Right atrium auricular region (tissue), 2 donors: Measurements from ENCODE around the gene SMCHD1. TPM values are rescaled to one million over a fixed set of nuclear protein-coding genes. Genes with fewer than 3 reads are reported as not detected.

Experiments used
- DNase-seq: peaks from one replicate; pipeline ENCODE4 v3.0.0-alpha.2; 2019; ENCODE audit warnings: low spot score
- H3K27ac ChIP-seq, 2 donors: fragments of 200-600 bp; sonication (generic); 1 replicate in 1 of 2; 2 replicates in 1 of 2; pipeline ENCODE4 v1.5.1; 2016 to 2019
- H3K27me3 ChIP-seq, 2 donors: fragments of 200-600 bp; sonication (generic); one replicate each; pipeline versions ENCODE4 v1.5.1 to v1.6.0; 2017 to 2019
- H3K36me3 ChIP-seq: fragments of 200-600 bp; sonication (generic); one replicate; pipeline ENCODE4 v1.5.1; 2016
- H3K4me1 ChIP-seq, 2 donors: fragments of 200-600 bp; sonication (generic); one replicate each; pipeline versions ENCODE4 v1.5.1 to v1.6.0; 2017 to 2019
- H3K4me3 ChIP-seq, 2 donors: fragments of 200-600 bp; sonication (generic); 1 replicate in 1 of 2; 2 replicates in 1 of 2; pipeline ENCODE4 v1.5.1; 2017 to 2019; ENCODE audit warnings: mild to moderate bottlenecking in 1 of 2, moderate library complexity in 1 of 2
- H3K9me3 ChIP-seq, 2 donors: fragments of 200-600 bp; sonication (generic); one replicate each; pipeline ENCODE4 v1.5.1; 2019
- total RNA-seq, 2 donors: library from RNA; depleted of rRNA; stranded (reverse); fragments of >200 nt; gene quantifications; one replicate each; pipeline ENCODE4 v1.1.0, GENCODE V29; 2016
- TF ChIP-seq, protein P1 (sequence below), 2 donors: fragments of 200-600 bp; sonication (generic); IDR thresholded peaks; one replicate each; pipeline ENCODE4 v1.5.1; 2019; ENCODE audit warnings: antibody characterized with exemption in 2 of 2

The SMCHD1 gene
- total RNA-seq, 2 donors from 2014 or later, result 27.8 to 34.0 TPM

DNA sequence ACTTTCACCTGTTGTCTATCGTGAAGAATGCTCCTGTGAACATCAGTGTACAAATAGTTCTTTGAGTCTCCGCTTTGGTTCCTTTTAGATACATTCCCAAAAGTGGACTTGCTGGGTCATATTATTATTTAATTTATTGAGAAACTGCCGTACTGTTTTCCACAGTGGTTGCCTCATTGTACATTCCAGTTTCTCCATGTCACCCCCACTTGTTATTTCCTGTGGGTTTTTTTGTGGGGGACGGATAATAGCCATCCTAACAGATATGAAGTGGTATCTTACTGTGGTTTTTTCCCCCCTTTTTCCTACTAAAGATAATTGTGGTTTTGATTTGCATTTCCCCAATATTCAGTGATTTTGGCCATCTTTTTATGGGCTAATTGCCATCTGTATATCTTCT is 53.8 kb downstream of the SMCHD1 start:
- H3K27me3 ChIP-seq, result no peaks in the 10 kb centered on the region
- H3K4me3 ChIP-seq, result no peak overlapping the region
- DNase-seq, result no peak
- peaks cover 44% of the 10 kb centered on the region for H3K36me3 ChIP-seq
- H3K9me3 ChIP-seq, result no peaks in the 10 kb centered on the region
- no peak overlapping the region for H3K27ac ChIP-seq
- no peaks in the 10 kb centered on the region for H3K4me1 ChIP-seq
- TF ChIP-seq, protein P1, sequence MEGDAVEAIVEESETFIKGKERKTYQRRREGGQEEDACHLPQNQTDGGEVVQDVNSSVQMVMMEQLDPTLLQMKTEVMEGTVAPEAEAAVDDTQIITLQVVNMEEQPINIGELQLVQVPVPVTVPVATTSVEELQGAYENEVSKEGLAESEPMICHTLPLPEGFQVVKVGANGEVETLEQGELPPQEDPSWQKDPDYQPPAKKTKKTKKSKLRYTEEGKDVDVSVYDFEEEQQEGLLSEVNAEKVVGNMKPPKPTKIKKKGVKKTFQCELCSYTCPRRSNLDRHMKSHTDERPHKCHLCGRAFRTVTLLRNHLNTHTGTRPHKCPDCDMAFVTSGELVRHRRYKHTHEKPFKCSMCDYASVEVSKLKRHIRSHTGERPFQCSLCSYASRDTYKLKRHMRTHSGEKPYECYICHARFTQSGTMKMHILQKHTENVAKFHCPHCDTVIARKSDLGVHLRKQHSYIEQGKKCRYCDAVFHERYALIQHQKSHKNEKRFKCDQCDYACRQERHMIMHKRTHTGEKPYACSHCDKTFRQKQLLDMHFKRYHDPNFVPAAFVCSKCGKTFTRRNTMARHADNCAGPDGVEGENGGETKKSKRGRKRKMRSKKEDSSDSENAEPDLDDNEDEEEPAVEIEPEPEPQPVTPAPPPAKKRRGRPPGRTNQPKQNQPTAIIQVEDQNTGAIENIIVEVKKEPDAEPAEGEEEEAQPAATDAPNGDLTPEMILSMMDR (IDR thresholded peaks at IDR 0.05), result no peak

DNA sequence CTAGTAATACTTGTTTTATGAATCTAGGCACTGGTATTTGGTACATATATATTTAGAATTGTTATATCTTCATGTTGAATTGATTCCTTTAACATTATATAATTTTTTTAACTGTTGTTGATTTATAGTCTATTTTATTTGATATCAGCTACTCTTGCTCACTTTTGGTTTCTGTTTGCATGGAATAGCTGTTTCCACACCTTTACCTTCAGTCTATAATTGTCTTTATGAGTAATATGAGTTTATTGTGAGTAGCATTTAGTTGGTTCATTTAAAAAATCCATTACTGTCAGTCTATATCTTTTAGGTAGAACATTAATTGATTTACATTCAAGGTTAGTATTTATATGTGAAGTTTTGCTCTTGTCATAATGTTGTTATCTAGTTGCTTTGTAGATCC is 58.6 kb downstream of the SMCHD1 start:
- Histone ChIP-seq H3K27me3 (no peaks in the 10 kb centered on the region), H3K36me3 (peaks cover 34% of the 10 kb centered on the region), H3K27ac (no peak overlapping the region), H3K9me3 (no peaks in the 10 kb centered on the region), H3K4me1 (peaks cover 0 to 12% of the 10 kb centered on the region in 2 donors), H3K4me3 (no peak overlapping the region)
- TF ChIP-seq, protein P1 (IDR thresholded peaks at IDR 0.05), result no peak
- DNase-seq, result no peak

- TF ChIP-seq, protein P1 (IDR thresholded peaks at IDR 0.05), result no peak
- Histone ChIP-seq H3K9me3 (no peaks in the 10 kb centered on the region), H3K4me1 (peaks cover 0 to 12% of the 10 kb centered on the region in 2 donors), H3K27me3 (no peaks in the 10 kb centered on the region), H3K4me3 (no peak overlapping the region), H3K27ac (no peak overlapping the region), H3K36me3 (peaks cover 34% of the 10 kb centered on the region)
- no peak for DNase-seq
These were observed 60.5 kb downstream of the SMCHD1 start for GRCh38 chr18:2715990-2716389.

GRCh38 chr18:2716394-2717326 is 61.1 kb downstream of the SMCHD1 start:
- DNase-seq, result no peak
- Histone ChIP-seq H3K27ac (peak overlapping the region; percentile 9 to 26), H3K9me3 (no peaks in the 10 kb centered on the region), H3K4me1 (peaks cover 0 to 12% of the 10 kb centered on the region in 2 donors), H3K4me3 (no peak overlapping the region), H3K27me3 (no peaks in the 10 kb centered on the region), H3K36me3 (peaks cover 36% of the 10 kb centered on the region)
- TF ChIP-seq, protein P1 (IDR thresholded peaks at IDR 0.05), result no peak

GRCh38 chr18:2717407-2717806 is 61.9 kb downstream of the SMCHD1 start:
- Histone ChIP-seq H3K27ac (peak overlapping the region in 1 of 2 donors; percentile 9), H3K4me3 (no peak overlapping the region)

More at GRCh38 chr18:2717407-2717806, 61.9 kb downstream of the SMCHD1 start:
- no peaks in the 10 kb centered on the region for H3K27me3 ChIP-seq
- no peaks in the 10 kb centered on the region for H3K9me3 ChIP-seq
- peaks cover 41% of the 10 kb centered on the region for H3K36me3 ChIP-seq
- no peak for DNase-seq
- TF ChIP-seq, protein P1 (IDR thresholded peaks at IDR 0.05), result no peak
- peaks cover 0 to 12% of the 10 kb centered on the region in 2 donors for H3K4me1 ChIP-seq
